ENCODE data around the gene GPC4. TPM values are rescaled to one million over a fixed set of nuclear protein-coding genes. Genes with fewer than 3 reads are reported as not detected.

GPC4 gene
- total RNA-seq, 2 donors from 2014 or later, result 3.8 to 5.8 TPM

DNA sequence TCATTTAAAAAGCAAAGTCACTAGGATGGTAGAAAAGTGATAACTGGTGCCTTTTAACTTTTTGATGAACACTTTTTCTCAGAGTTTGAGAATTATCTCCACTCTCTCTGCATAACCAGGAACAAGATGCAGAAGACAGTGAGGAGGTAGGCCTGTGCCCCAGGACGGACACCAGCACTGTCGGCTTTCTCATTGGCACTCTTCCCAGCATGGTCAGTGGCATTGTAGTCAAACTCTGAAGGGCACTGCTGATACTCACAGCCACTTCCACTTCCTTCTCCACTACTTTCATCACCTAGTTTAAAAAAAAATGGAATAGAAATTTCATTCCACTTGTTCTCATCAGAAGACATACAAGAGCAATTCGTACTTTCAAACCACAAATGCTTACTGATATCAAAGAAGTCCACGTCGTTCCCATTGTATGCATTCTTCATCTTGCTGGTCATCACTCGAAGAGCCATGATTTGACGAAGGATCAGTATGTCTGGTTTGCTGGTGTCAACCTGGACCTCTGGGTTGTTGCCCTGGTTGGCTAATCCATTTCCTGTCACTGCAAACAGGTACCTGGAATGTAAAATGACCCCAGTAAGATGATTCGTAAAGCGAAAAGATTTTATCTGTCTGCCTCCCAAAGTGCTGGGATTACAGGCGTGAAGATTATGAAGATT, 112.4 kb downstream of the GPC4 start:
- no peak for DNase-seq (ENCODE audit: low spot score)
- TF ChIP-seq, protein P1, sequence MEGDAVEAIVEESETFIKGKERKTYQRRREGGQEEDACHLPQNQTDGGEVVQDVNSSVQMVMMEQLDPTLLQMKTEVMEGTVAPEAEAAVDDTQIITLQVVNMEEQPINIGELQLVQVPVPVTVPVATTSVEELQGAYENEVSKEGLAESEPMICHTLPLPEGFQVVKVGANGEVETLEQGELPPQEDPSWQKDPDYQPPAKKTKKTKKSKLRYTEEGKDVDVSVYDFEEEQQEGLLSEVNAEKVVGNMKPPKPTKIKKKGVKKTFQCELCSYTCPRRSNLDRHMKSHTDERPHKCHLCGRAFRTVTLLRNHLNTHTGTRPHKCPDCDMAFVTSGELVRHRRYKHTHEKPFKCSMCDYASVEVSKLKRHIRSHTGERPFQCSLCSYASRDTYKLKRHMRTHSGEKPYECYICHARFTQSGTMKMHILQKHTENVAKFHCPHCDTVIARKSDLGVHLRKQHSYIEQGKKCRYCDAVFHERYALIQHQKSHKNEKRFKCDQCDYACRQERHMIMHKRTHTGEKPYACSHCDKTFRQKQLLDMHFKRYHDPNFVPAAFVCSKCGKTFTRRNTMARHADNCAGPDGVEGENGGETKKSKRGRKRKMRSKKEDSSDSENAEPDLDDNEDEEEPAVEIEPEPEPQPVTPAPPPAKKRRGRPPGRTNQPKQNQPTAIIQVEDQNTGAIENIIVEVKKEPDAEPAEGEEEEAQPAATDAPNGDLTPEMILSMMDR (IDR thresholded peaks at IDR 0.05), result no peak
- H3K9me3 ChIP-seq, result no peaks in the 10 kb centered on the region
- H3K27ac ChIP-seq, result no peak overlapping the region
- H3K27me3 ChIP-seq, result no peaks in the 10 kb centered on the region
- no peaks in the 10 kb centered on the region for H3K36me3 ChIP-seq
- peaks cover 0 to 2% of the 10 kb centered on the region in 2 donors for H3K4me1 ChIP-seq
- no peak overlapping the region for H3K4me3 ChIP-seq

DNA sequence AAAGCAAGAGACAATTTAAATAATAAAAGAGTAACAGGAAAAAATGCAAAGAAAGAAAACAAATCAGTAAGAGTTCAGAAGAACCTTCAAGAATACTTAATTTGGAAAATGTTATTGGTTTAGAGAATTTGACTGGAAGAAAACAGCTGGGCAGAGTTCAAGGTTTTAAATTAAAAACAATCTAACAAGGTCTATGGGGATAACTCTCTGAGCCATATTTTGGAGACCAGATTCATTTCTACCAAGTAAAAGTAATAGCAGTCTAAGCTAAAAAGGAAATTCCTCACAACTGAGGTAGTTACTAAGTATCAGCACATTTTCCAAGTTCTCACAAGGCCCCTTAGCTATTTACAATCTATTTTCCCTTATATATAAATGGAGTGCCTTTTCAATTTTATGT, 114.7 kb downstream of the GPC4 start:
- H3K36me3 ChIP-seq, result no peaks in the 10 kb centered on the region
- H3K27ac ChIP-seq, result no peak overlapping the region
- no peaks in the 10 kb centered on the region for H3K27me3 ChIP-seq
- TF ChIP-seq, protein P1 (IDR thresholded peaks at IDR 0.05), result no peak
- no peak for DNase-seq (ENCODE audit: low spot score)
- H3K9me3 ChIP-seq, result no peaks in the 10 kb centered on the region
- H3K4me1 ChIP-seq, result no peaks in the 10 kb centered on the region
- H3K4me3 ChIP-seq, result no peak overlapping the region

DNA sequence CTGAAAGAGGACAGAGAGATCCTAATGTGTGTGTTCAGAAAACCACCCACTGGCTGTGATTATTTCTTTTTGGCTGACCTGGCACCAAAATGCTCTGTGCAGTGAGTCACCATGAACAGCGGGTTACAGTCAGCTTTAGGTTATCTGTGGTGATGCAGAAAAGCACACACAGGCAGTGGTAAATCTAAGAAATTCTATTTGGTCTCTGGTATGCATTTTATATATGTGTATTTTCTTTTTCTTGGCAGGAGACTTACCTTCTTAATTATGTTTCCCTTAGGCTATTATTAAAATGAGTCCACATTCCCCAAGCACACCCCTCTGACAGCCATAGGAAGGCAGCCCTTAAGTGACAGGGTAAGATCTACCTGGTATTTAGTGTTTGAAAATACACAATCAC, 118.0 kb downstream of the GPC4 start:
- Histone ChIP-seq H3K9me3 (no peaks in the 10 kb centered on the region), H3K4me1 (no peaks in the 10 kb centered on the region), H3K27me3 (no peaks in the 10 kb centered on the region), H3K36me3 (no peaks in the 10 kb centered on the region), H3K4me3 (no peak overlapping the region), H3K27ac (no peak overlapping the region)
- DNase-seq (ENCODE audit: low spot score), result no peak
- TF ChIP-seq, protein P1 (IDR thresholded peaks at IDR 0.05), result no peak

DNA sequence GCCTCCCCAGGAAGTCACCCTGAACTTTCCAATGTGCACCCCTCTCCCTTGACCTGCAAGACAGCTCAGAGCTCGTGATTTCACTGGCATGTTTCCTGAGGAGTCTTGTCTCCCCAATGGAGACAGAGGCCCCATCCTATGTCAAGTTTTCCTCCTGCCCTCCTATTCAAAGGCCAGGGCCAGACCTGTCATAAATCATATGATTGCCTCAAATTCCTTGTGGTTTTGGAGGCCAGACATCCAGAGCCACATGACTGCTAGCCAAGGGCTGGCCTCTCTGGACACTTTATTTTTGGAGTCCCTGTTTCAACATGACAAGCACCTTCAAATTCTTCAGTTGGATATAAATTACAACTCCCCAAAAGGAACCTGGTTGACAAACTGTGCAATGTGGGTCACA, 121.2 kb downstream of the GPC4 start:
- TF ChIP-seq, protein P1 (IDR thresholded peaks at IDR 0.05), result no peak
- Histone ChIP-seq H3K27me3 (no peaks in the 10 kb centered on the region), H3K36me3 (no peaks in the 10 kb centered on the region), H3K4me3 (no peak overlapping the region), H3K27ac (no peak overlapping the region), H3K4me1 (no peaks in the 10 kb centered on the region), H3K9me3 (no peaks in the 10 kb centered on the region)
- DNase-seq (ENCODE audit: low spot score), result no peak

DNA sequence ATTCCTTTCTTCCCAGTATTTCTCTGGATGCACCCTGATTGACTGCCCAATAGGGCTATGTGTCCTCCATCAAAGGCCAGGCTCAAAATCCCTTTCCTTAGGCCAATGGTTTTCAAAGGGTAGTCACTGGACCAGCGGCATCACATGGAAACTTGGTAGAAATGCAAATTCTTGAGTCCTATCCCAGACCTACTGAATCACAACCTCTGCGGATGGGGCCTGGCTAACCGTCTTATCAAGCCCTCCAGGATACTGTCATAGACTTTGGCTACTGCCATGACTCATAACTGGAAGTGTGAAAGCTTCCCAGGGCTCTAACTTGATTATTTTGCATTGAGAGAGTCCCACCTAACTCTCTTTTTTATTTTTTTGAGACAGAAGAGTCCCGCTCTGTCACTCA, 125.2 kb downstream of the GPC4 start:
- DNase-seq (ENCODE audit: low spot score), result no peak
- Histone ChIP-seq H3K4me1 (no peaks in the 10 kb centered on the region), H3K9me3 (no peaks in the 10 kb centered on the region), H3K27me3 (no peaks in the 10 kb centered on the region), H3K4me3 (no peak overlapping the region), H3K36me3 (no peaks in the 10 kb centered on the region), H3K27ac (no peak overlapping the region)
- TF ChIP-seq, protein P1 (IDR thresholded peaks at IDR 0.05), result no peak

DNA sequence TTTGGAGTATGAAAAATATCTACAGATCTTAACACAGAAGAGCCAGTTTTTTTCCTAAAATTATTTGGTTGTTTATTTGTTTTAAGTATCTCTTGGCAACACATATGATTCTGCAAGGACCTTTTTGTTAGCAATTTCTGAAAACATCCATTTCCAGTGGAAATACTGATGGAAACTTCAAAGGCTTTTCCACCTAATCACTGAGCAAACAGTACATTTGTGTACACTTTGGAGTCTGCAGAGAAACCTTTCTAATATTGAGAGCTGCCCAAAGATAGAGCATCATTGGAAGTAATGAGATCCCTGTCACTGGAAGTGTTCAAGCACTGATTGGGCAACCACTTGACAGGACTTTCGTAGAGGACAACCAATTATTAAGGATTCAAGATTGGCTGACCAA, 127.4 kb downstream of the GPC4 start:
- no peaks in the 10 kb centered on the region for H3K27me3 ChIP-seq
- no peaks in the 10 kb centered on the region for H3K36me3 ChIP-seq
- TF ChIP-seq, protein P1 (IDR thresholded peaks at IDR 0.05), result no peak
- no peak for DNase-seq (ENCODE audit: low spot score)
- H3K4me3 ChIP-seq, result no peak overlapping the region
- H3K4me1 ChIP-seq, result no peaks in the 10 kb centered on the region
- H3K9me3 ChIP-seq, result no peaks in the 10 kb centered on the region
- no peak overlapping the region for H3K27ac ChIP-seq

All from right atrium auricular region (tissue), 2 donors.